Smooth muscle cell (in vitro differentiated cells): ENCODE data around the gene SLC35F4. TPM values are rescaled to one million over a fixed set of nuclear protein-coding genes. Genes with fewer than 3 reads are reported as not detected.

ENCODE experiments used
- DNase-seq: peaks from one replicate; lab custom pipeline; 2025; ENCODE audit not compliant: unreplicated experiment; lab: John Stamatoyannopoulos, UW
- H2AFZ ChIP-seq: fragments of 200-600 bp; sonication (generic); 2 replicates; pipeline ENCODE4 v1.6.0; 2016; ENCODE audit warnings: antibody characterized with exemption, low read depth, mild to moderate bottlenecking
- H3F3A ChIP-seq: fragments of 200-600 bp; sonication (generic); 2 replicates; pipeline ENCODE4 v1.6.0; 2017; ENCODE audit warnings: antibody characterized with exemption, low read depth
- H3K27ac ChIP-seq: fragments of 200-600 bp; sonication (generic); 2 replicates; pipeline ENCODE4 v1.5.1; 2016; ENCODE audit warnings: low read depth, mild to moderate bottlenecking
- H3K27me3 ChIP-seq: fragments of 200-600 bp; sonication (generic); 2 replicates; pipeline ENCODE4 v1.6.1; 2016; ENCODE audit warnings: low read depth, mild to moderate bottlenecking
- H3K36me3 ChIP-seq: fragments of 200-600 bp; sonication (generic); 2 replicates; pipeline ENCODE4 v1.5.1; 2016; ENCODE audit warnings: low read depth
- H3K4me1 ChIP-seq: fragments of 200-600 bp; sonication (generic); 2 replicates; pipeline ENCODE4 v1.5.1; 2016; ENCODE audit warnings: low read depth
- H3K4me2 ChIP-seq: fragments of 200-600 bp; sonication (generic); 2 replicates; pipeline ENCODE4 v1.6.0; 2016; ENCODE audit warnings: mild to moderate bottlenecking
- H3K4me3 ChIP-seq: fragments of 200-600 bp; sonication (generic); 2 replicates; pipeline ENCODE4 v1.5.1; 2016; ENCODE audit warnings: mild to moderate bottlenecking
- H3K79me2 ChIP-seq: fragments of 200-600 bp; sonication (generic); 2 replicates; pipeline ENCODE4 v1.6.0; 2016; ENCODE audit warnings: low read depth, mild to moderate bottlenecking
- H3K9ac ChIP-seq: fragments of 200-600 bp; sonication (generic); 2 replicates; pipeline ENCODE4 v1.6.0; 2016; ENCODE audit warnings: low read depth
- H3K9me3 ChIP-seq: fragments of 200-600 bp; sonication (generic); replicated peaks from 2 replicates; pipeline ENCODE4 v1.5.1; 2016; ENCODE audit warnings: low read depth
- H4K20me1 ChIP-seq: fragments of 200-600 bp; sonication (generic); 2 replicates; pipeline ENCODE4 v1.6.0; 2016; ENCODE audit warnings: low read depth
- WGBS: methylation state at CpG from one replicate; pipeline ENCODE4 v1.1.7; 2016; ENCODE audit warnings: low lambda C conversion rate; 5-methylcytosine and 5-hydroxymethylcytosine counted together
- polyA plus RNA-seq: library from polyadenylated mRNA; unstranded; fragments of >200 nt; fragmentation: Nextera tagmentation; extraction: Ambion mirVana; gene quantifications from 2 replicates; pipeline ENCODE4 v1.2.1, GENCODE V29; 2016
- total RNA-seq: library from RNA; depleted of rRNA; stranded (reverse); fragments of >200 nt; gene quantifications from 2 replicates; pipeline ENCODE4 v1.2.3, GENCODE V29; 2014
- TF ChIP-seq, protein P1 (sequence below): fragments of 200-600 bp; sonication (generic); IDR thresholded peaks from 2 replicates; pipeline ENCODE4 v1.5.1; 2017; ENCODE audit warnings: borderline replicate concordance, mild to moderate bottlenecking, antibody characterized with exemption; ENCODE audit not compliant: insufficient read depth, poor library complexity, severe bottlenecking

SLC35F4 gene
- total and polyA plus RNA-seq, 2 experiments from 2014 or later, result not detected

DNA sequence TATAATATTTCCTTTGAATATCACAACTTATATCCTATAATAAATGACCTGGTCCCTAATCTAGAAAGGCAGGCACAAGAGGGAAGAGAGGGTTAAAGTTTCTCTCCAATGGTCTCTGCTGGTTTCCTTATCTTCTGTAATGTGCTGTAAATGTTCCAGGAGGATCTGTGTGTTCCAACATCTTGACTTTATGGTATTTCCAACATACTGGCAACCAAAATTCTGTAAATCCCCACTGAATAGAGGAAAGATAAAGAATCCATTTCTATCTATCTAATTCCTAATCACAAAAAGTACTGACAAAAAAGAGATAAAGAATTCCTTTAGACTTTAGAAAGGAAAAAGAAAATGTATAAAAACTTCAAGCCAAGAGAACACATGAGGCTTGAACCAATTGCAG lies 225.9 kb downstream of the SLC35F4 start:
- TF ChIP-seq, protein P1, sequence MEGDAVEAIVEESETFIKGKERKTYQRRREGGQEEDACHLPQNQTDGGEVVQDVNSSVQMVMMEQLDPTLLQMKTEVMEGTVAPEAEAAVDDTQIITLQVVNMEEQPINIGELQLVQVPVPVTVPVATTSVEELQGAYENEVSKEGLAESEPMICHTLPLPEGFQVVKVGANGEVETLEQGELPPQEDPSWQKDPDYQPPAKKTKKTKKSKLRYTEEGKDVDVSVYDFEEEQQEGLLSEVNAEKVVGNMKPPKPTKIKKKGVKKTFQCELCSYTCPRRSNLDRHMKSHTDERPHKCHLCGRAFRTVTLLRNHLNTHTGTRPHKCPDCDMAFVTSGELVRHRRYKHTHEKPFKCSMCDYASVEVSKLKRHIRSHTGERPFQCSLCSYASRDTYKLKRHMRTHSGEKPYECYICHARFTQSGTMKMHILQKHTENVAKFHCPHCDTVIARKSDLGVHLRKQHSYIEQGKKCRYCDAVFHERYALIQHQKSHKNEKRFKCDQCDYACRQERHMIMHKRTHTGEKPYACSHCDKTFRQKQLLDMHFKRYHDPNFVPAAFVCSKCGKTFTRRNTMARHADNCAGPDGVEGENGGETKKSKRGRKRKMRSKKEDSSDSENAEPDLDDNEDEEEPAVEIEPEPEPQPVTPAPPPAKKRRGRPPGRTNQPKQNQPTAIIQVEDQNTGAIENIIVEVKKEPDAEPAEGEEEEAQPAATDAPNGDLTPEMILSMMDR, result no peak
- Histone ChIP-seq H3K4me2 (no peak overlapping the region), H3K27me3 (no peaks in the 10 kb centered on the region), H3F3A (no peaks in the 10 kb centered on the region), H3K4me1 (no peaks in the 10 kb centered on the region), H4K20me1 (no peaks in the 10 kb centered on the region), H3K9ac (no peak overlapping the region), H3K9me3 (no peaks in the 10 kb centered on the region), H3K79me2 (no peaks in the 10 kb centered on the region), H3K27ac (no peak overlapping the region), H3K4me3 (no peak overlapping the region), H2AFZ (no peak overlapping the region), H3K36me3 (no peaks in the 10 kb centered on the region)
- no peak for DNase-seq

DNA sequence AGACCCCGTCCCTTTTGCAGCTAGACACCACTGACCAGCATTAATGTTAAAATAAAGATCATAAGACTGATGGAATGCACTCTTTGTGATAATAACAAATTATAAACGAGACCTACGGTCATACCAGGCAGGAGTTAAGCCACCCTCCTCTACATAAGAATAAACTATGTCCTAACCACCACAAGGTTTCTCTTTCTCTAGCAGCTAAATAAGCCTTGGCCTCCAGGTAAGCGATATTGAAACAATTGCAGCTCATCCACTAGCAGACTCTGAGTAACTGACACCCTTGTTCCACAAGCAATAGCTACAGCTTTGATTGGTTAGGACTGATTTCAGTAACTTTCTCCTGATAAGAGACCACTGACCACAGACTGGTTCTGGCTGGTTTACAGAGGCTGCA lies 228.0 kb downstream of the SLC35F4 start:
- no peak overlapping the region for H3K4me3 ChIP-seq
- H3K4me1 ChIP-seq, result no peaks in the 10 kb centered on the region
- H3K9ac ChIP-seq, result no peak overlapping the region
- H4K20me1 ChIP-seq, result no peaks in the 10 kb centered on the region
- TF ChIP-seq, protein P1, result no peak
- H3F3A ChIP-seq, result no peaks in the 10 kb centered on the region
- WGBS, result 96% methylated on average over 4 of the region's 4 CpGs
- no peak overlapping the region for H2AFZ ChIP-seq
- H3K79me2 ChIP-seq, result no peaks in the 10 kb centered on the region
- no peak for DNase-seq
- no peaks in the 10 kb centered on the region for H3K27me3 ChIP-seq
- no peak overlapping the region for H3K4me2 ChIP-seq
- no peaks in the 10 kb centered on the region for H3K36me3 ChIP-seq
- H3K27ac ChIP-seq, result no peak overlapping the region
- no peaks in the 10 kb centered on the region for H3K9me3 ChIP-seq

DNA sequence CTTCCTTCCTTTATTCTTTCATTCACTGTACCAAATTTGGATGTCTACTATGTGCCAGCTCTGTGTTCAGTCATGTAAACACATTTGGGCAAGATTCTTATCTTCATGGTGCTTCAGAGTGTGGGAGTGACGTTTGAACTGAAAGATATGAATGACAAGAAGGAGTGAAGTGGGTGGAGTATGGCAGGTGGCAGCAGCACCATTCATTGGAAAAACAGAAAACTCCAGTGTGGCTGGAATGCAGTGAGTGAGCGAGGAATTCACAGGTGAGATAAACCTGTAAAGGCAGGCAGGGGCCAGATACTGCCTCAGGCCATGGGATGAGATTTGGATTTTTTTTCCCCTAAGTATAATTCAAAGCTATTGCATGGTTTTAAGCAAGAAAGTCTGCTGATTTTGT lies 231.6 kb downstream of the SLC35F4 start:
- no peak overlapping the region for H3K4me2 ChIP-seq
- no peak overlapping the region for H3K9ac ChIP-seq
- H3K9me3 ChIP-seq, result no peaks in the 10 kb centered on the region
- no peaks in the 10 kb centered on the region for H3K79me2 ChIP-seq
- H3K4me3 ChIP-seq, result no peak overlapping the region
- H3F3A ChIP-seq, result no peaks in the 10 kb centered on the region
- peaks cover 3% of the 10 kb centered on the region for H3K27me3 ChIP-seq
- no peaks in the 10 kb centered on the region for H4K20me1 ChIP-seq
- H3K4me1 ChIP-seq, result no peaks in the 10 kb centered on the region
- no peaks in the 10 kb centered on the region for H3K36me3 ChIP-seq
- WGBS, result 59% methylated on average over 2 of the region's 2 CpGs
- no peak for DNase-seq
- H3K27ac ChIP-seq, result no peak overlapping the region
- TF ChIP-seq, protein P1, result no peak
- no peak overlapping the region for H2AFZ ChIP-seq

DNA sequence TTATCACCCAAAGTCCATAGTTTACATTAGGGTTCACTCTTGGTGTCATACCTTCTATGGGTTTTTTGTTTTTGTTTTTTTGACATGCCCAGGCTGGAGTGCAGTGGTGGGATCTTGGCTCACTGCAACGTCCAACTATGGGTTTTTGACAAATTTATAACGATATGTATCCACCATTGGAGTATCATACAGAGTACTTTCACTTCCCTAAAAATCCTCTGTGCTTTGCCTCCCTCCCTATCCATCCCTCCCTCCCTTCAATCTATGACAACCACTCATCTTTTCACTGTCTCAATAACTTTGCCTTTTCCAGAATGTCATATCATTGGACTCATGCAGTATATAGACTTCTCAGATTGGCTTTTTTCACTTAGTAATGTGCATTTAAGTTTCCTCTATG lies 233.2 kb downstream of the SLC35F4 start:
- H3K27ac ChIP-seq, result no peak overlapping the region

More for the DNA sequence above, 233.2 kb downstream of the SLC35F4 start:
- Histone ChIP-seq H4K20me1 (no peaks in the 10 kb centered on the region), H3K79me2 (no peaks in the 10 kb centered on the region), H3F3A (no peaks in the 10 kb centered on the region), H2AFZ (no peak overlapping the region), H3K27me3 (peaks cover 3% of the 10 kb centered on the region), H3K4me2 (no peak overlapping the region), H3K4me3 (no peak overlapping the region), H3K9ac (no peak overlapping the region), H3K4me1 (no peaks in the 10 kb centered on the region), H3K36me3 (no peaks in the 10 kb centered on the region), H3K9me3 (no peaks in the 10 kb centered on the region)
- 77% methylated on average over 2 of the region's 2 CpGs for WGBS
- TF ChIP-seq, protein P1, result no peak
- DNase-seq, result no peak
